ENCODE results near the gene CALML5.

CALML5 gene

DNA sequence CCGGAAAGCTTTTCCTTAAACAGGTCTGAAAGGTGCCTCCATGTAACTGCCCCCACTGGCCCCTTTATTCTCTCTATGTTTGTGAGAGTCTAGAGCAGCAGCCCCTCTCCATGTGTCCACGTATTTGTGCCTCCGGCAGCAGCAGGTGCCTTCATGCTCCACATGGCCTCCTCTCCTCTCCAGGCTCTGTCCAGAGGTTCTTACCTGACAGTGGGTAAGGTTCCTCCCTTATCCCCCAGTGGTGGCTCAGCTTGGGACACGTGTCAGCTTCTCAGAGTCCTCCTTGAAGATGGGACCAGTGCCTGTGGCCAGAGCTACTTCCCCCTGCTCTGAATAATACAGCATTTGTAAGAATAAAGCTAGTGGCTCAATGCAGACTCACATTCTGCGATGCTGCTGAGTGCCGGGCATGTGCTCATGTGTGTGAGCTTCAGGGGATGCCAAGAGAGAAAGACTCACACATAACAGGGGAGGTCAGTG lies 33.3 kb upstream of the CALML5 start:
- DNase-seq = no peak

GRCh38 chr10:5532307-5532605 lies 32.9 kb upstream of the CALML5 start:
- no peak for DNase-seq

- DNase-seq = no peak
Observed at GRCh38 chr10:5531558-5532306, 32.4 kb upstream of the CALML5 start.

DNA sequence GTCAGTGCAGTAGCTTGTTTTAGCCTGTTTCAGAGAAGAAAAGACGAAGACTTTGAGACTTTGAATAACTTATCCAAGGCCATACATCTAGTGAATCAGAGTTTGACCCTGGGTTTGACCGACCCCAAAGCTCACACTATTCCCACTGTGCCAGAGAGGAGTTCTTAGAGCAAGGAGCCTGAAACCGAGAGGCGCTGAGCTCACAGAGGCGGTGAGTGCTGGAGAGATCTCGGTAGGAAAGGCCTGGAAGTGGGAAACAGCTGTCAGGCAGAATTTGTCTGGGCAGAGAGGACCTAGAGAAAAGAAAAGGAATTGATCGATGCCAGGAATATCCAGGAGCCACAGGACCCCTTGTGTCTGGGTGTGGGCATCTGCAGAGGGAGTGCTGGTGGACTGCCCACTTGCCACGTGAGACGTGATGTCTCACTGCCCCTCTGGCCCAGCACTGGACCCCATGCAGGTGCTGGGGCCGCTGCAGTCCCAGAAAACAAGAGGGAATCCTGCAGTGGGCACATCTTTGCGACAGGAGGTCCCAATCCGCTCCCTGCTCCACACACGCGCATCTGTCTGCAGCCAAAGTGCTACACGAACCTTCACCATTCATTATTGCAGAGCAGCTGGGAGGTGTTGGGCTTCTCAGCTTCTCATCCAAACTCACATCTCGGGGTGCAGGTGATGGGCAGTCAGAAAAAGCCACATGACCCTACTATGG lies 31.6 kb upstream of the CALML5 start:
- DNase-seq = no peak

- no peak for DNase-seq
Observed at GRCh38 chr10:5530412-5530806, 31.0 kb upstream of the CALML5 start.

- DNase-seq = no peak
Observed at GRCh38 chr10:5529702-5530411, 30.5 kb upstream of the CALML5 start.

GRCh38 chr10:5528989-5529701 lies 29.8 kb upstream of the CALML5 start:
- DNase-seq = no peak

- no peak for DNase-seq
Observed at GRCh38 chr10:5527332-5528200, 28.2 kb upstream of the CALML5 start.

DNA sequence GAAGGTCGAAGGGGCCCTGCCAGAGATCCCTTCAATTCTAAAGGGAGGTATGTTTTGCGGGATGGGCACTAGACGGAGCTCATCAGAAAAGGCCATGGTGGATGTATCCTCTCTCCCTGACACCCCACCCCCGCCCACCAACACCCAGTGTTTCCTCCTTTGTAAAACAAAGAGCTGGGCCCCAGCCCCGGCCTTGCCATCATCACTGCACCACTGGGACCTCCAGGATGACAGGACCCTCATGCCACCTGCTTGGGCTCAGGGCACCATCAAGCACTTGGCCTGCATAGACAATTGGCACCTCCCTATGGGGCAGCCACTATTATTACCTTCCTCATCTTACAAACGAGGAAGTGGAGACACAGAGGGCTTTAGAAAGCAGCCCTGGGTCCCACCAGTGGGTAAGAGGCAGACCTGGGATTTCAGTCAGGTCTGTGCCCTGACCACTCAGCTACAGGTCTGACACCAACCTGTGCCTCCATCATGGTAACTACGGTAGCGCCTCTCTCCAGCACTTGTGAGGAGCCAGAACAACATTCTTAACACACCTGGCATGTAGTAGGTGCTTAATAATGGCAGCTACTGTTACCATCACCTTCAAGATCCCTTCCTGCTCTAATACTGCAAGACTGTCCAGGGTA lies 27.4 kb upstream of the CALML5 start:
- no peak for DNase-seq

- no peak for DNase-seq
Observed at GRCh38 chr10:5525561-5526341, 26.4 kb upstream of the CALML5 start.

DNA sequence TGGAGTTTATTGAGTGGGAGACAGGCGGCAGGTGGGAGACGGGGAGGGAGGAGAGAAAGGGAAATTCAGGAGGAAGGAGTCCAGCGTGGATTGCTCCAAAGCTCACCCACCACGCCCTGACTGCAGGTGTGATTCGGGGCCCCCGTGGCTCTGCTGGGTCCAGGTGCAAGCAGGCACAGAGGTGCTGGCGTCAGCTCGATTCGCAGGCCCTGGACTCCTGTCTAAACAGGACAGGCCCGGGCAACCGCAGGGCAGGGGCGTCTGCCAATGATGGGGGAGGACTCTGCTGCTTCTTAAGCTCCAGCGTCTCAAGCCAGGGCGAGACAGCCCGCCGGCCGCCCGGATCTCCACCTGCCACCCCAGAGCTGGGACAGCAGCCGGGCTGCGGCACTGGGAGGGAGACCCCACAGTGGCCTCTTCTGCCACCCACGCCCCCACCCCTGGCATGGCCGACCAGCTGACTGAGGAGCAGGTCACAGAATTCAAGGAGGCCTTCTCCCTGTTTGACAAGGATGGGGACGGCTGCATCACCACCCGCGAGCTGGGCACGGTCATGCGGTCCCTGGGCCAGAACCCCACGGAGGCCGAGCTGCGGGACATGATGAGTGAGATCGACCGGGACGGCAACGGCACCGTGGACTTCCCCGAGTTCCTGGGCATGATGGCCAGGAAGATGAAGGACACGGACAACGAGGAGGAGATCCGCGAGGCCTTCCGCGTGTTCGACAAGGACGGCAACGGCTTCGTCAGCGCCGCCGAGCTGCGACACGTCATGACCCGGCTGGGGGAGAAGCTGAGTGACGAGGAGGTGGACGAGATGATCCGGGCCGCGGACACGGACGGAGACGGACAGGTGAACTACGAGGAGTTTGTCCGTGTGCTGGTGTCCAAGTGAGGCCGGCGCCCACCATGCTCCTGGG lies 25.5 kb upstream of the CALML5 start, which contains the start of gene CALML3:
TSS of gene CALML3 (plus strand) at position 321 of the 920 bp plus-strand sequence. CDS start at position 446, 125 bp downstream.
- DNase-seq = no peak

DNA sequence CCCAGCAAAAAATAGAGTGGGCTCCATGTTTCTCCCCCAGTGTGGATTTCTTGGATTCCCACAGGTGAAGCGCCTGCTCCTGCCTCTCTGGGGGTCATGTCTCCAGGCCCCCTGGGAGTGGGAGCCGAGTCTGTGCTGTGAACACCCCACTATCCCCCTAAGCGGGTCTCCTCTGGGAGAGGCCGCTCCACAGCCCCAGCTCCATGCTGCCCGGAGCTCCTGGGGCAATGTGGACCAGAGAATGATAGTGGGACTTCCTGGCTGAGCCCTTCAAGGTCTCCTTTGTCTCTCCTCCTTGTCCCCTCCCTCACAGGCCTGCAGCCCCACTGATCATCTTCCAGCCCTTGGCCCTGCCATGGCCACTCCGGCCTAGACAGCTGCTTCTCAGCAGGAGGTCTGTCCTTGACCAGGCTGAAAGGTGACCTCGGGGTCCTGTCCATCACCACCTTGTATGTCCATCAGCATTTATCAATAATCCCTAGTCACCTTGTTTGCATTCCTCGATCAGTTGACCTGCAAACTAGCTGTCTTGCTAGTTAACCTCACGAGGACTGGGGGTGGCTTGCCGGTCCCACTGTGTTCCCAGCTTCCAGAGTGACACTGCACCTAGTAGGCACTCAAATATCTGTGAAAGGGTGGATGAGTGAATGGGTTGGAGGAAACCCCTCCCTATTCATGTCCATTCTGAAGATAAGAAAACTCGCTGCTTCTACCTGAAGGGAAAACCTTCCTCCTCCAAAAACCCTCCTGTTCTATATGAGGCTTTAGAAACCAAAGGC lies 24.6 kb upstream of the CALML5 start:
- DNase-seq = no peak

DNA sequence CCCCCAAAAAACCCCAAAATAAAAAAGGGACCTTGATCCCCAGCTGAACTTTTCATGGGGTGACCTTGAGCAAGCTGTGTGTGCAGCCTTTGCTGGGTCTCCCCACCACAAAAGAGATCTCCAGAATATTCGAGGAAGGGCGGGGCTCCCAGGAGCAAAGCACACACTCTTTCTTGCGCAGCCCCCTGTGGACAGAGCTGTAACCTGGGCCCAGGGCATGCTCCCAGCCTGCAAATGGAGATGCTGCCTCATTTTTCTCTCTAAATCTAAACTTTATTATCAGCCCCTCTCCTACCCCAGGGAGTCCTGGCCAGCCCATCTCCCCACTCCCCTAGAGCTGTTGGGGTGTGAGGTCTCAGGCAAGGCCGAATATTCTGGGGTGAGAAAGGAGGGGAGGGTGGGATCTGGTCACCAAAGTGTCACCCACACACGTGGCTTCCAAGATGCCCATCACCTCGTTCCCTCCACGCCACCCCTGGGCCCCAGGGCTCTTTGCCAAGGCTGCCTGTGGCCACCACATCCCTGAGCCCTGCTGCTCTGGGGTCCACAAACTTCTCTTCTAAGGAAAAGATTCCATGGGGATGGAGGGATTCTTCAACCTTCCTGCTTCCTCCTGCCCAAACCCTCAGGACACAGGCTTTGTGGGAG lies 23.7 kb upstream of the CALML5 start:
- no peak for DNase-seq

DNA sequence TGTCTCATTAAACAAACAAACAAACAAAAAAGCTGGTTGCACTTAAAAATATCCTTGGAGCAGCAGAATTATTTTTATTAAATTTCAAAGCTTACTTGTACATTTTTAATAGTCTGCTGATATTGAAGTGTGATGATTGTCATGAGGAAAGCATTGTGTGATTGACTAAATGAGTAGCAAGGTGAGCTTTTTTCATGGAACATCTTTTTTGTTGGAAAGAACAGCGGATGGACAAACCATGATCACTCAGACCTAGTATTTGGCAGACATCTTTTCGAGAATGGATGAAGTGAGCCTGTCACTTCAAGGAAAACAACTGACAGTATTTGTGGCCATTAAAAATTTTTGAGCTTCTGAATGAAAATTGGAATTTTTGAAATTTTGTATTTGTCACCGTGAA lies 19.7 kb upstream of the CALML5 start:
- no peak for DNase-seq

DNA sequence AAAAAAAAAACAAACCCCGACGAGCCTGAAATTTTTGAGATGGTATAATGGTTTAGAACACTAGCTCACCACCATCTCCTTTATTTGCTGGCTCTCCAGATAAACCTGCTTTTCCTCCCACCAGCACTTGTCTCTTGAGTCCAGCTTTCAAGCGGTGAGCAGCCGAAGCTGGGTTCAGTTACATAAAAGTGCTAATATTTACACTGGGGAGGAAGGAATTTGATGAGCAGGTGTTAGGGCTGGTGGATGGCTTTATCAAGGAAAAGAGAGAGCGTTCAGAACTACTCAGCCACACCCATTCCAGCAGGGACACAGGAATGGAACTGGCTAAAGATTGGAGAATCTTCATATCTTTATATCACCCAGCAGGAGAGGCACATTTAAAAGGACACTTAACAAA lies 18.8 kb upstream of the CALML5 start:
- peak; percentile 87 for DNase-seq

DNA sequence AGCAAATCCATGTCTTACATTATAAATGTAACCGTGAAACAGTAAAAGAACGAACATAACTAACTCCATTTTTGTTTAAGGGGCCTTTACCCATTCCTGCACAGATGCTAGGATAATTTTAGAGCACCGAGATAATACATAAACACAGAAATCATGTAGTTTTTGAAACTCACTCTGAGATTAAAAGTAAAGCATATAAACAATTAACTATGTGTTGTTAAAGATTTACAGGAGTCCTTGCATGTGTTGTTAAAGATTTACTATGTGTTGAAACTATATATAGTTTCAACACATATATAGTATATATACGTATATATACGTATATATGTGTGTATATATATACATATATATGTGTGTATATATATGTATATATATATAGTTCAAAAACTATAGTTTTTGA lies 18.2 kb upstream of the CALML5 start:
- no peak for DNase-seq

- DNase-seq = no peak
Observed at GRCh38 chr10:5515948-5516761, 16.8 kb upstream of the CALML5 start.
